Measurements from ENCODE around the gene TP53I11.

DNA sequence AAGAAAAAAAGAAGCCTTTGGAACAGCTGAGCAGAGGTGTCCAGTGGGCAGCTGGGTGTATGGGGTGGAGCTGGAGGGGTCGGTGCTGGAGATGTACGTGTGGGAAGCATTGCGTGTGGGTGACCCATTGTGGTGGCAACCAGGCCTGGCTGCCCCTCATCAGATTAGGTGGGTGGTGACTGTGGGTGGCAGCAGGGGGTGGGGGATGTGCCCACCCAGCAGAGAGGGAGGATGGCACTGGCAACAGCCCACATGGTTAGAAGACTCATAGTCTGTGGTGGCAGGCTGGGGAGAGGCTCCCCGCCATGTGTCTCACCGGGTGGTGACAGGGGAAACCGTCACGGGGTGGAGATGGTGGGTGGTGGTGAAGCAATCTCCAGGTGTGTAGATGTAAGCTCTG, 27.6 kb downstream of the TP53I11 start:
- TF ChIP-seq, protein P1, sequence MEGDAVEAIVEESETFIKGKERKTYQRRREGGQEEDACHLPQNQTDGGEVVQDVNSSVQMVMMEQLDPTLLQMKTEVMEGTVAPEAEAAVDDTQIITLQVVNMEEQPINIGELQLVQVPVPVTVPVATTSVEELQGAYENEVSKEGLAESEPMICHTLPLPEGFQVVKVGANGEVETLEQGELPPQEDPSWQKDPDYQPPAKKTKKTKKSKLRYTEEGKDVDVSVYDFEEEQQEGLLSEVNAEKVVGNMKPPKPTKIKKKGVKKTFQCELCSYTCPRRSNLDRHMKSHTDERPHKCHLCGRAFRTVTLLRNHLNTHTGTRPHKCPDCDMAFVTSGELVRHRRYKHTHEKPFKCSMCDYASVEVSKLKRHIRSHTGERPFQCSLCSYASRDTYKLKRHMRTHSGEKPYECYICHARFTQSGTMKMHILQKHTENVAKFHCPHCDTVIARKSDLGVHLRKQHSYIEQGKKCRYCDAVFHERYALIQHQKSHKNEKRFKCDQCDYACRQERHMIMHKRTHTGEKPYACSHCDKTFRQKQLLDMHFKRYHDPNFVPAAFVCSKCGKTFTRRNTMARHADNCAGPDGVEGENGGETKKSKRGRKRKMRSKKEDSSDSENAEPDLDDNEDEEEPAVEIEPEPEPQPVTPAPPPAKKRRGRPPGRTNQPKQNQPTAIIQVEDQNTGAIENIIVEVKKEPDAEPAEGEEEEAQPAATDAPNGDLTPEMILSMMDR (conservative IDR thresholded peaks at IDR 0.05): no peak
- TF ChIP-seq ZFX (IDR thresholded peaks at IDR 0.05): no peak

Data from C4-2B (cell line).